ENCODE measurements around the gene FARS2.

Gene FARS2

GRCh38 chr6:5729080-5729434 is 467.7 kb downstream of the FARS2 start:
- Histone ChIP-seq H3K36me3 (ENCODE audit: control insufficient read depth, insufficient read depth, low read length) (no peaks in the 10 kb centered on the region), H3K9me3 (ENCODE audit: control insufficient read depth, insufficient read depth, low read length) (no peaks in the 10 kb centered on the region), H3K9ac (ENCODE audit: low read depth, low read length) (no peak overlapping the region), H3K4me3 (ENCODE audit: low read depth, low read length) (no peak overlapping the region), H3K4me1 (ENCODE audit: control insufficient read depth, insufficient read depth, low read length) (no peaks in the 10 kb centered on the region), H3K27me3 (ENCODE audit: control insufficient read depth, insufficient read depth, low read length) (no peaks in the 10 kb centered on the region)

GRCh38 chr6:5729813-5730517 is 468.7 kb downstream of the FARS2 start:
- H3K36me3 ChIP-seq (ENCODE audit: control insufficient read depth, insufficient read depth, low read length), result no peaks in the 10 kb centered on the region
- H3K4me1 ChIP-seq (ENCODE audit: control insufficient read depth, insufficient read depth, low read length), result no peaks in the 10 kb centered on the region
- no peaks in the 10 kb centered on the region for H3K27me3 ChIP-seq (ENCODE audit: control insufficient read depth, insufficient read depth, low read length)
- no peak overlapping the region for H3K4me3 ChIP-seq (ENCODE audit: low read depth, low read length)
- H3K9ac ChIP-seq (ENCODE audit: low read depth, low read length), result no peak overlapping the region
- H3K9me3 ChIP-seq (ENCODE audit: control insufficient read depth, insufficient read depth, low read length), result no peaks in the 10 kb centered on the region

- Histone ChIP-seq H3K4me1 (ENCODE audit: control insufficient read depth, insufficient read depth, low read length) (no peaks in the 10 kb centered on the region), H3K27me3 (ENCODE audit: control insufficient read depth, insufficient read depth, low read length) (no peaks in the 10 kb centered on the region), H3K36me3 (ENCODE audit: control insufficient read depth, insufficient read depth, low read length) (no peaks in the 10 kb centered on the region), H3K9me3 (ENCODE audit: control insufficient read depth, insufficient read depth, low read length) (no peaks in the 10 kb centered on the region), H3K4me3 (ENCODE audit: low read depth, low read length) (no peak overlapping the region), H3K9ac (ENCODE audit: low read depth, low read length) (no peak overlapping the region)
Observed at GRCh38 chr6:5730585-5731263, 469.4 kb downstream of the FARS2 start.

- Histone ChIP-seq H3K9ac (ENCODE audit: low read depth, low read length) (no peak overlapping the region), H3K4me1 (ENCODE audit: control insufficient read depth, insufficient read depth, low read length) (no peaks in the 10 kb centered on the region), H3K9me3 (ENCODE audit: control insufficient read depth, insufficient read depth, low read length) (no peaks in the 10 kb centered on the region), H3K4me3 (ENCODE audit: low read depth, low read length) (no peak overlapping the region), H3K27me3 (ENCODE audit: control insufficient read depth, insufficient read depth, low read length) (no peaks in the 10 kb centered on the region), H3K36me3 (ENCODE audit: control insufficient read depth, insufficient read depth, low read length) (no peaks in the 10 kb centered on the region)
Observed at GRCh38 chr6:5731435-5731834, 470.1 kb downstream of the FARS2 start.

DNA sequence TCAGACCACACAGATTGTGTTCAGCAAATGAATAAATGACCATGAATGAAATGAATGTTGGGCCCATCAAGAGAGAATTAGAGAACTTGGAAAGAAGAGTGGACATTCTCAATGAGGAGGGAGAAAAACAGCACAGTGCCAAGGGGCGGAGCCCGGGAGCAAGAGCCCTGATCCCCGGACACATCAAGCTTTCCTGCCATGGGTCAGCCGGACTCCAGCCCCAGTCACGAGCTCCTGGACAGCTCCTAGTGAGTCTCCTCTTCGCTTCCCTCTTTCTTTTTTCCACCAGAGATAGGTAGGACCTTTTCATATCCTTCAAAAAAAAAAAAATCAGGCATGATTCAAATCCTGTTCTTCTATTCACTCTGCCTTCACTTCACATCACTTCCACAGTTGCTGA is 471.2 kb downstream of the FARS2 start:
- Histone ChIP-seq H3K9me3 (ENCODE audit: control insufficient read depth, insufficient read depth, low read length) (no peaks in the 10 kb centered on the region), H3K9ac (ENCODE audit: low read depth, low read length) (no peak overlapping the region), H3K36me3 (ENCODE audit: control insufficient read depth, insufficient read depth, low read length) (no peaks in the 10 kb centered on the region), H3K27me3 (ENCODE audit: control insufficient read depth, insufficient read depth, low read length) (no peaks in the 10 kb centered on the region), H3K4me3 (ENCODE audit: low read depth, low read length) (no peak overlapping the region), H3K4me1 (ENCODE audit: control insufficient read depth, insufficient read depth, low read length) (no peaks in the 10 kb centered on the region)

DNA sequence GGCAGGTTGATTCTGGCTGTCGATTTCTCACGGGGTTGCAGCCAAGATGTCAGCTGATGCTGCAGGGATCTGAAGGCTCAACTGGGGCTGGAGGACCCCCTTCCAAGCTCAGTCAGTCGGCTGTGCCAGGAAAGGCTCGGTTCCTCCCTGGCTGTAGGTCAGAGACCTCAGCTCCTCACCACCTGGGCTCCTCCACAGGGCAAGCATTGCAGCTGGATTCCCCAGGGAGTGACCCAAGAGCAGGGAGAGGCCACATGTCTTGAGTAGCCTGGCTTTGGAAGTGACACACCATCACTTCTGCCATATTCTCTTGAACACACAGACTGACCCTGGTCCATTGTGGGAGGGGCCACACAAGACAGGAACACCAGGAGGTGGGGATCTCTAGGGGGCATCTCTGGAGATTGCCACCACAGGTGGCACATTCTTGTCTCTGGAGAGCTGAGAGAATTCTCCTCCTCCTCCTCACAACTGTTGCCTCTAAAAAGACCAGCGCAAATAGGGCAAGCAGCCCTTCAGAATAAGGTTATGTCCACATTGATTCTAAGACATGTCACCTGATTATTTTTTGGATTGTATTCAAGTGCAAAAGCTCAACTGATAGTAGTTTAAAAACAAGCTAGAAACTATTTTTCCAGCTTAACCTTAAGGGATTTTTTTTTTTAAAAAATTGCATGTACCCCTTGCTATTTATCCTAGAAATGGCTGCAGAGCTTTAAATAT is 474.9 kb downstream of the FARS2 start:
- Histone ChIP-seq H3K4me1 (ENCODE audit: control insufficient read depth, insufficient read depth, low read length) (no peaks in the 10 kb centered on the region), H3K9ac (ENCODE audit: low read depth, low read length) (no peak overlapping the region), H3K9me3 (ENCODE audit: control insufficient read depth, insufficient read depth, low read length) (no peaks in the 10 kb centered on the region), H3K4me3 (ENCODE audit: low read depth, low read length) (no peak overlapping the region), H3K36me3 (ENCODE audit: control insufficient read depth, insufficient read depth, low read length) (no peaks in the 10 kb centered on the region), H3K27me3 (ENCODE audit: control insufficient read depth, insufficient read depth, low read length) (no peaks in the 10 kb centered on the region)

DNA sequence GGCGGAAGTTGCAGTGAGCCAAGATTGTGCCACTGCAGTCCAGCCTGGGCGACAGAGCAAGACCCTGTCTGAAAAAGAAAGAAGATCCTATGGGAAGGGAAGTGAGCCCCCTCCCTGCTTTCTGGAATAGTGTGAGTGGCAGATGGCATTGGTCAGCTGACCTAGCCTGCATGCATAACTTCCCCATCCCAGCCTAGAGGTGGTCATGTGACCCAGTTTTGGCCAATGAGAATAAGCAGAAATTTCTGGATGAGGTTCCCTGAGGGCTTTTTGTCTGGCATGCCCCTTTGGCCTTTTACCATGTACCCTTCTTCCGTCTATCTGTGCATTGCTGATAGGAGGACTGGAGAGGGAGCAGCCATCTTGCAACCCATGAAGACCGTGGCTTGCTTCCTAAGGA is 476.1 kb downstream of the FARS2 start:
- Histone ChIP-seq H3K4me3 (ENCODE audit: low read depth, low read length) (no peak overlapping the region), H3K4me1 (ENCODE audit: control insufficient read depth, insufficient read depth, low read length) (no peaks in the 10 kb centered on the region), H3K36me3 (ENCODE audit: control insufficient read depth, insufficient read depth, low read length) (no peaks in the 10 kb centered on the region), H3K9ac (ENCODE audit: low read depth, low read length) (no peak overlapping the region), H3K9me3 (ENCODE audit: control insufficient read depth, insufficient read depth, low read length) (no peaks in the 10 kb centered on the region), H3K27me3 (ENCODE audit: control insufficient read depth, insufficient read depth, low read length) (no peaks in the 10 kb centered on the region)

DNA sequence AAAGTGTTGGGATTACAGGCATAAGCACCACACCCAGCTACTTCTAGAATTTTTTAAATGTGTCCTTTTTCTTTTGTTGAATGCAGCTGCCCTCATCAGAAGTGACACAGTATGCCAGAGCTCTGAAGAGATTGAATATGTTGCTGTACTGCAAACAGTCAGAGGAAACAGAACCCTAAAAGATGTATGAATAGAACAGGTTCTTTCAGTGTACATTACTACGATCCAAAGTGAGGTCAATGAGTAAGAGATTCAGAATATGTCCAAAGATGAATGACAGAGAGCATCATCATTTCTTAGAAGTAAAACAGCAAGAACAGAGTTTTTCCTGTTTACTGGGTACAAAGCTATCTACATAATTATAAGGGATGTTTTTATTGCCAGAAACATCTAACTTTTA is 476.9 kb downstream of the FARS2 start:
- Histone ChIP-seq H3K4me1 (ENCODE audit: control insufficient read depth, insufficient read depth, low read length) (no peaks in the 10 kb centered on the region), H3K27me3 (ENCODE audit: control insufficient read depth, insufficient read depth, low read length) (no peaks in the 10 kb centered on the region), H3K9ac (ENCODE audit: low read depth, low read length) (no peak overlapping the region), H3K4me3 (ENCODE audit: low read depth, low read length) (no peak overlapping the region), H3K9me3 (ENCODE audit: control insufficient read depth, insufficient read depth, low read length) (no peaks in the 10 kb centered on the region), H3K36me3 (ENCODE audit: control insufficient read depth, insufficient read depth, low read length) (no peaks in the 10 kb centered on the region)

- Histone ChIP-seq H3K4me3 (ENCODE audit: low read depth, low read length) (no peak overlapping the region), H3K9me3 (ENCODE audit: control insufficient read depth, insufficient read depth, low read length) (no peaks in the 10 kb centered on the region), H3K9ac (ENCODE audit: low read depth, low read length) (no peak overlapping the region), H3K4me1 (ENCODE audit: control insufficient read depth, insufficient read depth, low read length) (no peaks in the 10 kb centered on the region), H3K36me3 (ENCODE audit: control insufficient read depth, insufficient read depth, low read length) (no peaks in the 10 kb centered on the region), H3K27me3 (ENCODE audit: control insufficient read depth, insufficient read depth, low read length) (no peaks in the 10 kb centered on the region)
Observed at GRCh38 chr6:5744497-5744896, 483.2 kb downstream of the FARS2 start.

GRCh38 chr6:5745081-5745480 is 483.8 kb downstream of the FARS2 start:
- Histone ChIP-seq H3K36me3 (ENCODE audit: control insufficient read depth, insufficient read depth, low read length) (no peaks in the 10 kb centered on the region), H3K9me3 (ENCODE audit: control insufficient read depth, insufficient read depth, low read length) (no peaks in the 10 kb centered on the region), H3K4me3 (ENCODE audit: low read depth, low read length) (no peak overlapping the region), H3K4me1 (ENCODE audit: control insufficient read depth, insufficient read depth, low read length) (no peaks in the 10 kb centered on the region), H3K27me3 (ENCODE audit: control insufficient read depth, insufficient read depth, low read length) (no peaks in the 10 kb centered on the region), H3K9ac (ENCODE audit: low read depth, low read length) (no peak overlapping the region)

DNA sequence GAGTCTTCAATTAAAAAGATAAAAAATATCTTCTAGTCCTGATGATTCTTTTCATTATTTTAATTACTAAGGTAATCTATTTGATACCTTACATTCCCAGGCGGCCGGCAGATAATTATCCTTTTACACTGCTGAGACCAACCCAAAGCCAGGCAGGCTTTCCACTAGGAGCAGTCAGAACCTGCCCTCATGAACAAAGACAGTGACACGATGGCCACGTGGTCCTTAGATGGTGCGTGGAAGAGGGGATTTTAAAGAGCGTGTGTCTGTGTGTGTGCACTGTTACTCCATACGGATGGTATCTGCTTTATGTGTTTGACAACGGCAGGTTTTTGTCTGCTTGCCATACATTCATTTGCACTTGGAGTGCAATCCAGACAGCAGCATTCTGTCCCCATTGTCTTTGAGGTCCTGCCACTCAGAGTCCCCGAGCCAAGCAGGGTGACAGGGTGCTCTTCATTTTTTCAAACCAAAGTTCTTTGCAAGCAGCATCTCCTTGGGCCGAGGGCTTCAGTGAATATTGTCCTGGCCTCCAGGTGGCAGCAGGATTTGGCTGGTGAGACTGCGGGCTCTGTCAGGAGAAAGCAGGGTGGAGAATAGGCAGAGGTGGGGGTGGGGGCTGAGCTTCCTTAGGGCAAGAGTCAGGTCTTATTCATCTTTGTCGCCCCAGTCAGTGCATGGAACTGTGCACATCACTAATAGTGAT is 484.9 kb downstream of the FARS2 start:
- Histone ChIP-seq H3K4me3 (ENCODE audit: low read depth, low read length) (no peak overlapping the region), H3K9me3 (ENCODE audit: control insufficient read depth, insufficient read depth, low read length) (no peaks in the 10 kb centered on the region), H3K4me1 (ENCODE audit: control insufficient read depth, insufficient read depth, low read length) (no peaks in the 10 kb centered on the region), H3K27me3 (ENCODE audit: control insufficient read depth, insufficient read depth, low read length) (no peaks in the 10 kb centered on the region), H3K36me3 (ENCODE audit: control insufficient read depth, insufficient read depth, low read length) (no peaks in the 10 kb centered on the region), H3K9ac (ENCODE audit: low read depth, low read length) (no peak overlapping the region)
